ENCODE results near the gene UBIAD1. TPM values are rescaled to one million over a fixed set of nuclear protein-coding genes. Genes with fewer than 3 reads are reported as not detected.

UBIAD1 gene
- total and polyA plus RNA-seq, 9 of the 15 experiments (the other 6 are each of a cell fraction or from before 2014, with no cell fraction given): 6.2 to 34.3 (median 22.3) TPM

- Histone ChIP-seq H3K4me1 (replicated peaks in 1 of 2; ENCODE audit: control insufficient read depth in 2 of 2, insufficient read depth in 2 of 2, low read length in 2 of 2) (peaks cover 0 to 20% of the 10 kb centered on the region in 2 experiments; a peak in 4 of 5 replicates), H4K20me1 (replicated peaks; ENCODE audit: control insufficient read depth, insufficient read depth, low read length) (0 out of 2 replicates have a peak, but pooled peaks cover 4% of the 10 kb centered on the region), H3K36me3 (ENCODE audit: control insufficient read depth, insufficient read depth, low read length) (peaks cover 26% of the 10 kb centered on the region; the same call in 2 of the 3 replicates), H3K79me2 (ENCODE audit: control insufficient read depth, insufficient read depth, low read length) (peaks cover 23% of the 10 kb centered on the region), H2AFZ (ENCODE audit: low read depth, low read length) (peak within 1 kb of the TSS; percentile 97), H3K9me1 (ENCODE audit: control insufficient read depth, insufficient read depth, low read length) (no peaks in the 10 kb centered on the region), H3K9ac (ENCODE audit: insufficient read depth in 1 of 2, low read depth in 2 of 2, low read length in 2 of 2) (peak within 1 kb of the TSS; percentile 92 to 98), H3K27ac (ENCODE audit: extremely low read depth, low read depth, low read length) (peak within 1 kb of the TSS; percentile 81), H3K9me3 (replicated peaks; ENCODE audit: control insufficient read depth, insufficient read depth, low read depth, low read length) (no peaks in the 10 kb centered on the region), H3K27me3 (ENCODE audit: control insufficient read depth in 2 of 2, insufficient read depth in 2 of 2, low read length in 2 of 2) (no peaks in the 10 kb centered on the region; a peak in 1 of 5 replicates), H3K4me3 (peak within 1 kb of the TSS; percentile 96), H3K4me2 (ENCODE audit: insufficient read depth, low read length) (peak within 1 kb of the TSS; percentile 91)
- WGBS (ENCODE audit: insufficient coverage, low coverage, missing lambda C conversion rate): 2% methylated on average over 55 of the region's 60 CpGs
- FAIRE-seq: peak; percentile 100
- peak; percentile 99 for ATAC-seq
- BruUV-seq (replicated peaks): no TSS peak
- CTCF ChIA-PET (ENCODE audit: low intra/inter-chr PET ratio): no interaction called here
- in situ Hi-C loops (cut with MboI): no loop called here
- DNase-seq (ENCODE audit: extremely low read depth in 1 of 4, low spot score in 3 of 4): peak; percentile 100
- POLR2A ChIA-PET: interaction anchor here (0.5 to 4.4 kb wide), 11 partner anchors 10 to 415 kb away, joined by 3 to 27 read pairs (median 3); partner anchors contain the start of gene UBIAD1
- intact Hi-C loops (cut with micrococcal nuclease): no loop called here
- TF ChIP-seq ZC3H8 (IDR thresholded peaks at IDR 0.05) (no peak), ZNF57 (CRISPR knock-in tag; IDR thresholded peaks at IDR 0.05) (no peak), TCF7 (IDR thresholded peaks at IDR 0.05; ENCODE audit: borderline replicate concordance) (peak; percentile 18; the same call in 1 of the 2 replicates), ZNF134 (CRISPR knock-in tag; conservative IDR thresholded peaks at IDR 0.05) (no peak), E2F5 (CRISPR knock-in tag; IDR thresholded peaks at IDR 0.05) (no peak), ZKSCAN3 (CRISPR knock-in tag; IDR thresholded peaks at IDR 0.05) (no peak), SPI1 (IDR thresholded peaks at IDR 0.05; ENCODE audit: borderline replicate concordance, low read depth, low read length) (0 out of 2 replicates have a peak, but pooled peaks have one; percentile 3), ATF6 (CRISPR knock-in tag; IDR thresholded peaks at IDR 0.05) (peak; percentile 77; the same call in 1 of the 2 replicates), PML (IDR thresholded peaks at IDR 0.05; ENCODE audit: low read length) (peak; percentile 56; the same call in 1 of the 2 replicates), ZNF217 (CRISPR knock-in tag; IDR thresholded peaks at IDR 0.05) (no peak), SAP30 (IDR thresholded peaks at IDR 0.05; ENCODE audit: borderline replicate concordance, insufficient read depth, low read depth, low read length, poor library complexity, severe bottlenecking) (peak; percentile 66), BRD9 (IDR thresholded peaks at IDR 0.05; ENCODE audit: low read depth, partially characterized antibody) (no peak), GMEB1 (CRISPR knock-in tag; IDR thresholded peaks at IDR 0.05) (no peak; the same call in 1 of the 2 replicates), BRD4 (IDR thresholded peaks at IDR 0.05) (no peak), ZNF197 (CRISPR knock-in tag; IDR thresholded peaks at IDR 0.05; ENCODE audit: low read depth) (no peak), NRF1 (conservative IDR thresholded peaks at IDR 0.05 in 1 of 2, IDR thresholded peaks at IDR 0.05 in 1 of 2) (peak; percentile 29 to 57; a peak in 3 of 4 replicates)
These were observed 10.6 kb upstream of the UBIAD1 start, which contains the start of gene MTOR for GRCh38 chr1:11262171-11263049. Gene MTOR (minus strand): TSS chr1:11262551. CDS start chr1:11259409, 3,142 bp downstream.
